ENCODE results near the gene ARHGAP15. TPM values are rescaled to one million over a fixed set of nuclear protein-coding genes. Genes with fewer than 3 reads are reported as not detected.

ARHGAP15 gene
- total RNA-seq, 4 donors from 2014 or later, result 3.4 to 9.3 (median 6.4) TPM

DNA sequence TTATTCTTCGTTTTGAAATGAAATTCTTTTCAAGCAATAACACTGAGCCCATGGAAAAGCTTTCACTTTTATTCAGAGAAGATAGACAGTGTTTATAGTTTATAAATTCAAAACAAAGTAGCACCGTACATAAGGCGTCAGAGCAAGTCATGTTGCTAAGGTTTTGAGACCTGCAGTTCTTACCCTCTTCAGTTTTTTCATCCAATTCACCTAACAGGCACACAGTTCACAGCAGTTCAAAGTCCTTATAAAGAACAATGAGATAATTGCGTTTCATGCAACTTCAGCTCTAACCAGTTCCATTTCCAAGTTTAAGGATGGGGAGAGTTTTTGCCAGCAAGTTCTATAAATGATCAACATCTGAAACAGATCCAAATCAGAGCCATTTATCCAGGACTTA is 96.7 kb downstream of the ARHGAP15 start:
- Histone ChIP-seq H3K27me3 (no peaks in the 10 kb centered on the region), H3K36me3 (no peaks in the 10 kb centered on the region), H3K4me3 (no peak overlapping the region), H3K9me3 (no peaks in the 10 kb centered on the region), H3K4me1 (no peaks in the 10 kb centered on the region), H3K27ac (no peak overlapping the region)
- no peak for ATAC-seq
- 54 to 60% methylated on average over 4 of the region's 4 CpGs for WGBS, 2 donors (ENCODE audit: low coverage in 1 of 2)
- TF ChIP-seq POLR2A (IDR thresholded peaks at IDR 0.05) (no peak), POLR2AphosphoS5 (IDR thresholded peaks at IDR 0.05) (no peak)
- TF ChIP-seq, protein P1, sequence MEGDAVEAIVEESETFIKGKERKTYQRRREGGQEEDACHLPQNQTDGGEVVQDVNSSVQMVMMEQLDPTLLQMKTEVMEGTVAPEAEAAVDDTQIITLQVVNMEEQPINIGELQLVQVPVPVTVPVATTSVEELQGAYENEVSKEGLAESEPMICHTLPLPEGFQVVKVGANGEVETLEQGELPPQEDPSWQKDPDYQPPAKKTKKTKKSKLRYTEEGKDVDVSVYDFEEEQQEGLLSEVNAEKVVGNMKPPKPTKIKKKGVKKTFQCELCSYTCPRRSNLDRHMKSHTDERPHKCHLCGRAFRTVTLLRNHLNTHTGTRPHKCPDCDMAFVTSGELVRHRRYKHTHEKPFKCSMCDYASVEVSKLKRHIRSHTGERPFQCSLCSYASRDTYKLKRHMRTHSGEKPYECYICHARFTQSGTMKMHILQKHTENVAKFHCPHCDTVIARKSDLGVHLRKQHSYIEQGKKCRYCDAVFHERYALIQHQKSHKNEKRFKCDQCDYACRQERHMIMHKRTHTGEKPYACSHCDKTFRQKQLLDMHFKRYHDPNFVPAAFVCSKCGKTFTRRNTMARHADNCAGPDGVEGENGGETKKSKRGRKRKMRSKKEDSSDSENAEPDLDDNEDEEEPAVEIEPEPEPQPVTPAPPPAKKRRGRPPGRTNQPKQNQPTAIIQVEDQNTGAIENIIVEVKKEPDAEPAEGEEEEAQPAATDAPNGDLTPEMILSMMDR (IDR thresholded peaks at IDR 0.05), result no peak

DNA sequence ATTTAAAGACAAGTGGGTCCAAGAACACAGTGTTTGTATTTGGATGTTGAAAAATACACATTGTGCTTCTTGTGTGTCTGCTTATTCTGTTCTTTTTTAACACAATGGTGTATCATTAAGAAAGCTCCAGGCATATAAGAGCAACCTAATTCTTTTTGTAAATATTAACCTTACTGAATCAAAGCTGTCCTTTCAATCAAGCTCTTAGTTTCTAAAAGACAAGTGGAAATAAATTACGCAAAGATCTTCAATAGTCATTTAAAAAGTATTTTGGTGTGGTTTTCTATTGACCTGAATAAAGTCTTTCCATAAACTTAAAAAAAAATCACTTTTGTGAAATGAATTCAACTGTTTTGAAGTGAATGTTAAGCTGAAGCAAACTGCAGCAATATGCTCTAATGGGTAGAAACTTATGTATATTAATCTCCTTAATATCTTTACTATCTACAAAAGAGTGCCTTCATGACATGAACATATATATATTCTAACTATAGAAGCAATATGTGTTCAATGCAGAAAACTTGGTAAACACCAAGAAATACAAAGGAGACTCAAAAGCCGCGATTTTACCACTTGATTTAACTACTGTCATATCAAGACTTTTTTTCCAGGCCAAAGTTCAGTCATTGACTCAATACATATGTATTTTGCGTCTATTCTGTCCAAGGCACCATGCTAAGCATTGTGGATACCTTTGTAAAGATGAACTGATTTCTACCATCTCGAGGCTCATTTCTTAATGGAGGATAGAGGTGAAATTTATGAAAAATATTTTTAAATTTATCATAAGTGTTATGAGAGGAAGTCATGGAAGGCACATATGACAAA is 97.7 kb downstream of the ARHGAP15 start:
- whole genome bisulfite sequencing, 2 donors (ENCODE audit: low coverage in 1 of 2), result 90 to 93% methylated on average over 5 of the region's 5 CpGs
- H3K36me3 ChIP-seq, result no peaks in the 10 kb centered on the region
- H3K27ac ChIP-seq, result no peak overlapping the region
- no peaks in the 10 kb centered on the region for H3K9me3 ChIP-seq
- H3K4me1 ChIP-seq, result no peaks in the 10 kb centered on the region
- no peak overlapping the region for H3K4me3 ChIP-seq
- ATAC-seq, result no peak
- H3K27me3 ChIP-seq, result no peaks in the 10 kb centered on the region
- TF ChIP-seq EP300 (IDR thresholded peaks at IDR 0.05) (no peak), POLR2A (IDR thresholded peaks at IDR 0.05) (no peak), POLR2AphosphoS5 (IDR thresholded peaks at IDR 0.05) (no peak)
- TF ChIP-seq, protein P1 (IDR thresholded peaks at IDR 0.05), result no peak

DNA sequence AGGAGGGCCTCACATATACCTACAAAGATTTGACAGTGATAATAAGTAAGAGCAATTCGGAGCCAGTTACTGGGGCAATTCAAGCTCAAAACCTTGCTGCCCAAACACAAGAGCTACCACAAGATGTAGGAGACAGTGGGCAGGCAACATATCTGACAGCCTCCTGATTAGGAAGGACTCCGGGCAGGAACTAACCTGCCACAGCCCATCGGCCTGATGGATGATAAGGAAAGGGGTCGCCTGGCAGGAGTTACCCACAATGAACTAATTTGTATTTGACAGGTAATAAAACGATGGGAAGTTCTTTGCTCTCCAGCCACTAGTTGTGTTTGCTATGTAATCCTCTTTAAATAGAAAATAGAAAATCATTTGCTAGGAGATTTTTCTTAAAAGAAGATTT is 100.2 kb downstream of the ARHGAP15 start:
- no peak for ATAC-seq
- no peaks in the 10 kb centered on the region for H3K27me3 ChIP-seq
- no peaks in the 10 kb centered on the region for H3K36me3 ChIP-seq
- H3K9me3 ChIP-seq, result peaks cover 0 to 15% (median 0%) of the 10 kb centered on the region in 3 donors
- no peak overlapping the region for H3K27ac ChIP-seq
- WGBS, 2 donors (ENCODE audit: low coverage in 1 of 2), result 45 to 47% methylated on average over 4 to 5 of the region's 5 CpGs
- H3K4me3 ChIP-seq, result no peak overlapping the region
- no peaks in the 10 kb centered on the region for H3K4me1 ChIP-seq
- TF ChIP-seq, protein P1 (IDR thresholded peaks at IDR 0.05), result no peak
- TF ChIP-seq POLR2AphosphoS5 (IDR thresholded peaks at IDR 0.05), result no peak
- TF ChIP-seq POLR2A (IDR thresholded peaks at IDR 0.05), result no peak
- no peak for TF ChIP-seq EP300 (IDR thresholded peaks at IDR 0.05)

DNA sequence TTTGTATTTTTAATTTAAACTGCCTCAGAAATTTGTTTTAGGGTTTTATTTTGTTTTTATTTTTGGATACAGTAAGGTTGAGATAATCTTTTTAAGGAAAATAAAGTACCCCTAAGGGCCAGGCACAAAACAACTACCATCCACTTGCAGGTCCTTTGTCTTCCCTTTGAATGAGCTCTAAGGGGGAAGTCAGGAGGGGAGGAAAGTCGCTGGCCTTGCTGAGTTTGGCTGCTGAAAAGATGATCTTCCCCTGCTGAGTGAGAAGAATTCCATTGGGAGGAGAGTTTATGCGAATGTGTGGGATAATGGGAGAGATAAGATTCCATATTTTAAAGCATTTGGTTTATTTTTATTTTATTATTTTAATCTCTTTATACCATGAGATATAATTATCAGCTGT is 100.7 kb downstream of the ARHGAP15 start:
- Histone ChIP-seq H3K9me3 (peaks cover 0 to 18% (median 0%) of the 10 kb centered on the region in 3 donors), H3K4me1 (no peaks in the 10 kb centered on the region), H3K27me3 (no peaks in the 10 kb centered on the region), H3K36me3 (no peaks in the 10 kb centered on the region), H3K4me3 (no peak overlapping the region), H3K27ac (no peak overlapping the region)
- ATAC-seq, result no peak
- 54 to 58% methylated on average over 2 of the region's 2 CpGs for WGBS, 2 donors (ENCODE audit: low coverage in 1 of 2)
- no peak for TF ChIP-seq POLR2AphosphoS5 (IDR thresholded peaks at IDR 0.05)
- TF ChIP-seq POLR2A (IDR thresholded peaks at IDR 0.05), result no peak
- TF ChIP-seq, protein P1 (IDR thresholded peaks at IDR 0.05), result no peak
- TF ChIP-seq EP300 (IDR thresholded peaks at IDR 0.05), result no peak

Measured in gastroesophageal sphincter (tissue), 4 donors.